Measurements from ENCODE around the gene TNFRSF11A.

Gene TNFRSF11A

DNA sequence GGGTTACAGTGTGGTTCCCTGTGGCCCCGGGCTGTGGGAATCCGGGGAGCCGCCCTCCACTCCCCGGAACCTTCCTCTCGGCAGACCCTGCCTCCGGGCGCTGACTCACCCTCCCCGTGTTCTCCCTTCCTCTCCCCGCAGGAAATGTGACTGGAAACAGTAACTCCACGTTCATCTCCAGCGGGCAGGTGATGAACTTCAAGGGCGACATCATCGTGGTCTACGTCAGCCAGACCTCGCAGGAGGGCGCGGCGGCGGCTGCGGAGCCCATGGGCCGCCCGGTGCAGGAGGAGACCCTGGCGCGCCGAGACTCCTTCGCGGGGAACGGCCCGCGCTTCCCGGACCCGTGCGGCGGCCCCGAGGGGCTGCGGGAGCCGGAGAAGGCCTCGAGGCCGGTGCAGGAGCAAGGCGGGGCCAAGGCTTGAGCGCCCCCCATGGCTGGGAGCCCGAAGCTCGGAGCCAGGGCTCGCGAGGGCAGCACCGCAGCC is 59.5 kb downstream of the TNFRSF11A start:
- DNase-seq: no peak

GRCh38 chr18:62386091-62386490 is 61.0 kb downstream of the TNFRSF11A start:
- no peak for DNase-seq

GRCh38 chr18:62386601-62387000 is 61.5 kb downstream of the TNFRSF11A start:
- no peak for DNase-seq

DNA sequence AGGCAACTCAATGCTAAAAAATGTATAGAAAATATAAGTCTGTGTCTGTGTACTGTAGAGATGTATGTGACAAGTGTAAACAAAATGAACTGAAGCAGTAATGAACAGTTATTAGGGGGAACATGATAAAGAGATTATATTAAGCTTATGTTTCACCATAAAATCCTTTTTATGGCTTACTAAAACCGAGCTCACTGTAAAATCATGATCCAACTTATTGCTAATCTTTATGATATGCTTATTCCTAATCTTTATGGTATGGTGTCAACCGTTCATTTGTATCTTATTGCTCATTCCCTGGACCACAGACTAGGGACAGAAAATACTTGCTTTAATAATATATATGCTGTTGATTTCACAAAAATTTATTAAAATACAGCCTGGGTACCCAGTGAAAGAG is 62.1 kb downstream of the TNFRSF11A start:
- no peak for DNase-seq

DNA sequence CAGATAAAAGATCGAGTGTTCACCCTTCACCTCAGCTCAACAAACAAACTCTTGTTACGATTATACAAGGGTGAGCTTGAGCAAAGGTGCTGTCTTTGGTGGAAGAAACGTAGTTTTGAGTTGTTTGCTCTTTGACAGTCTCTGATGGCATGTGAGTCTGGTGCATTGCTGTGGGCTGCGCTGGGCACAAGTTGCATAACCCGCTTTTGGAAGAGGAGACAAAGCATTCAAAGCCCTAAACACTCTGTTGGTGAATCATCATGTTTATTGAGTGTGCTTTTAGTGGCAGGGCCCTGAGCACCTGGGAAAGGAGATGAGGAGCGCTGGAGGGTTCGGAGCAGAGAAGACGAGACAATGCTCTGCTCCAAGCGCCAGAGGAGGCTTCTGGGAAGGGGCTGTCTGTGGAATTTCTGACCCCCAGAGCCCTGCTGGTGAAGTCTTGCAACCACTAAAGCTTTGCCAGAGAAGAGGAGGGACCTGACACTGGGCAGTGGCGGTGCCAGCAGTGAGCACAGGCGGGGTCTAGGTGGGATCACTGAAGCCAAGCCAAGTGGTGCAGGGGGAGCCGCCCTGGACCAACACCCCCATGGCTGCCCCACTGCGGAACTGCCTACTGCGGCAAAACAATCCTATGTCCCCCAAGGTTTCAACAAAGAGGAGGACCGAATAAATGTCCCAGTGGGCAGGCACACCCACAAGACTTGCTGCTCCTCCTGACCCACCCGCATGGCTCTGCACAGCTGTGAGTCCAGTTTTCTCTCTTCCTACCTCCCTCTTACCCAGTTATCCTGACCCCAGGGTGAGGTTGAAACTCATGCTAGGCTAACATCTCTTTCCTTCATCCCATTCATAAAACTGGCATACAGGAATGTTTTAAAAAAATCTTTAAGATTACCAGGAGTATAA is 64.0 kb downstream of the TNFRSF11A start:
- no peak for DNase-seq

- no peak for DNase-seq
These were observed 64.8 kb downstream of the TNFRSF11A start for GRCh38 chr18:62389761-62390481.

GRCh38 chr18:62394006-62394763 is 69.1 kb downstream of the TNFRSF11A start:
- DNase-seq: no peak

GRCh38 chr18:62396381-62396780 is 71.3 kb downstream of the TNFRSF11A start:
- no peak for DNase-seq

DNA sequence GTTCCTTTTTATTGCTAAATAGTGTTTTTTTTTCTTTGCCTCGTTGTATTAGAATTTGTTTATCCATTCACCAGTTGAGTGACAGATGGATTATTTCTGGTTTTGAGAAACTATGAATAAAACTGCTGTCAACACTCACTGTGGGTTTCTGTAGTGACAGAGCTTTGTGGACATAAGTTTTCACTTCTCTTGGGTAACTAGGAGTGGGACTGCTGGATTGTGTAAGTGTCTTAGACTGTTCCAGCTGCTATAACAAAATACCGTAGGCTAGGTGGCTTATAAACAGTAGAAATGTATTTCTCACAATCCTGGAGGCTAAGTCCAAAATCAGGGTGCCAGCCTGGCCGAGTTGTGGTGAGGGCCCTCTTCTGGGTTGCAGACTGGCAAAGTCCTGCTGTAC is 71.9 kb downstream of the TNFRSF11A start:
- no peak for DNase-seq

GRCh38 chr18:62398291-62398690 is 73.2 kb downstream of the TNFRSF11A start:
- DNase-seq: no peak

- DNase-seq: no peak
These were observed 74.2 kb downstream of the TNFRSF11A start for GRCh38 chr18:62399276-62399675.

GRCh38 chr18:62399781-62400308 is 74.7 kb downstream of the TNFRSF11A start:
- no peak for DNase-seq

- no peak for DNase-seq
These were observed 75.8 kb downstream of the TNFRSF11A start for GRCh38 chr18:62400916-62401315.

DNA sequence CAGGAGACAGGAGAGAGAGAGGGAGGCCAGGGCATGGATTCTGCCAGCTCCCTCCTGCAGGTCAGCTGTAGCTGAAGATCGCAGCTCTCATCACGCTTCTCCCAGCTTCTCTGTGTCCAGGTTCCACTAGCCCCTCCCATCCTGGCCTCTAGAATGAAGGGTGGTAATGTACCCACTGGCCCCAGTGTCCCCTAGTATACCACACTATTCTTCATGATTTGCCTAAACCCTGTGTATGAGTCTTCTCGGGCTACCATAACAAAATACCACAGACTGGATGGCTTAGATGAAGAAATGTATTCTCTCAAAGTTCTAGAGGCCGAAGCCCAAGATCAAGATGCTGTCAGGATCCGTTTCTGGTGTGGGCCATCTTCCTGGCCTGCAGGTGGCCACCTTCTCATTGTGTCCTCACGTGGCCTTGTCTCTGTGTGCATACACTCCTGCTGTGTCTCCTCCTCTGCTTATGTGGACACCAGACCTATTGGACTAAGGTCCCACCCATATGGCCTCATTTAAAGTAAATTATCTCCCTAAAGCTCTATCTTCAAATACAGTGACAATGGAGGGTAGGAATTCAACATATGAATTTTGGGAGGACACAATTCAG is 77.3 kb downstream of the TNFRSF11A start:
- no peak for DNase-seq

DNA sequence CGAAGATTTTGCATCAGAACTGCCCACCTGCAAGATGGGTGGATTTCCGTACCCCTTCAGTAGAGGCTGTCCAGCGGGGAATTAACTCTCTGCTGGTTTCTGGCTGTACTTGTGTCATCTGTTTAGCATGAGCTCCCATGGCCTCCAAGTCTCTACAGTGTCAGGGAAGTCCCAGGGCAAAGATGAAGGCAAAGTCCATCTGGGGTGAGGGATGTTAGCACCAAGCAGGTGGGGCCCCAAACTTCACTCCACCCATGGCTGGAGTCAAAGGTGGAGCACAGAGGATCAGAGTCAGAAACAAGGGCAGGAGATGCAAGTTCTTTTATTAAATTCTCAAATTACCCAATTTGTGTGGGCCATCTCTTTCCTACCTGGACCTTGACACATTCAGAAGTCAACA is 78.0 kb downstream of the TNFRSF11A start:
- DNase-seq: no peak

GRCh38 chr18:62404881-62405280 is 79.8 kb downstream of the TNFRSF11A start:
- DNase-seq: no peak

- no peak for DNase-seq
These were observed 82.5 kb downstream of the TNFRSF11A start for GRCh38 chr18:62407660-62408059.

- no peak for DNase-seq
These were observed 84.7 kb downstream of the TNFRSF11A start for GRCh38 chr18:62409821-62410220.

- no peak for DNase-seq
These were observed 87.3 kb downstream of the TNFRSF11A start for GRCh38 chr18:62412231-62412979.

- DNase-seq: no peak
These were observed 88.1 kb downstream of the TNFRSF11A start for GRCh38 chr18:62413206-62413605.

DNA sequence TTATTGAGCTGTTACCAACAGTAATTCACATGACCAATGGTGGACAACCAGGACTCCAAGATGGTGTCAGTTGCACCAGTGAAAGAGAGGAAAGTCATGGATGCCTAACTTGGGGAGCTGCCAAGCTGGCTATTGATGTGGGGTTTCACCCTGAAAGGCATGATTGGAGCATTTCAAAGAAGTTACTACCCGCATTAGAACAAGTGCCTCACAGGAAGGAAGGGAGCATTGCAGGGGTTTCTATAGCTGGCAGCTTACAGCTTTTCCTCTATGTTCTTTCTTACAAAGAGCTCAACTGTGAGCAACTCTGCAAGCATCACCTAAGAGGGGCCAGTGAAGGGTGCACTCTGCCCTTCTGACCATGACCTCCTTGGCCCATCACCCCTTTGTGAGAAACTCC is 93.1 kb downstream of the TNFRSF11A start:
- peak; percentile 4 for DNase-seq

- DNase-seq: no peak
These were observed 95.0 kb downstream of the TNFRSF11A start for GRCh38 chr18:62420151-62420512.
